SU-DHL-6 (cell line): ENCODE data around the gene ERBB4.

Source experiments
- H2AFZ ChIP-seq: fragments of 200-600 bp; sonication (generic); 2 replicates; pipeline ENCODE4 v1.6.1; 2014; ENCODE audit warnings: low read depth, mild to moderate bottlenecking, moderate library complexity, mixed read lengths, antibody characterized with exemption, low read length; ENCODE audit not compliant: severe bottlenecking
- H3F3A ChIP-seq: fragments of 200-600 bp; shearing (Covaris generic); 2 replicates; pipeline ENCODE4 v1.6.0; 2016; ENCODE audit warnings: antibody characterized with exemption, mild to moderate bottlenecking; ENCODE audit not compliant: insufficient read depth
- H3K27ac ChIP-seq: fragments of 200-600 bp; sonication (generic); 2 replicates; pipeline ENCODE4 v1.5.1; 2016; ENCODE audit warnings: low read depth, mild to moderate bottlenecking, low read length, moderate library complexity, mixed read lengths
- H3K27me3 ChIP-seq: fragments of 200-600 bp; sonication (generic), shearing (Covaris generic); 2 replicates; pipeline ENCODE4 v1.6.0; 2014; ENCODE audit warnings: mild to moderate bottlenecking, low read length
- H3K36me3 ChIP-seq: fragments of 200-600 bp; sonication (generic); 2 replicates; pipeline ENCODE4 v1.6.1; 2014; ENCODE audit warnings: mild to moderate bottlenecking, low read length, mixed read lengths
- H3K4me2 ChIP-seq: fragments of 300-600, 200-600 bp; shearing (Covaris generic), sonication (generic); 2 replicates; pipeline ENCODE4 v1.6.0; 2014; ENCODE audit warnings: low read length, low read depth, mild to moderate bottlenecking; ENCODE audit not compliant: poor library complexity, severe bottlenecking
- H3K4me3 ChIP-seq: fragments of 200-600 bp; sonication (generic); 2 replicates; pipeline ENCODE4 v1.5.1; 2014; ENCODE audit warnings: antibody characterized with exemption, low read length, mild to moderate bottlenecking, mixed read lengths; ENCODE audit not compliant: insufficient read depth, poor library complexity, severe bottlenecking
- H3K79me2 ChIP-seq: fragments of 200-600 bp; sonication (generic); 2 replicates; pipeline ENCODE4 v1.6.1; 2014; ENCODE audit warnings: mild to moderate bottlenecking, low read length, moderate library complexity; ENCODE audit not compliant: insufficient read depth
- H3K9ac ChIP-seq: fragments of 200-600 bp; sonication (generic); 2 replicates; pipeline ENCODE4 v1.7.0; 2014; ENCODE audit warnings: mild to moderate bottlenecking, low read length
- H3K9me2 ChIP-seq: fragments of 200-600 bp; sonication (generic); replicated peaks from 2 replicates; pipeline ENCODE4 v1.6.1; 2014; ENCODE audit warnings: low read length; ENCODE audit not compliant: insufficient read depth
- H3K9me3 ChIP-seq: fragments of 200-600 bp; sonication (generic); 2 replicates; pipeline ENCODE4 v1.6.1; 2014; ENCODE audit warnings: low read length, mixed read lengths; ENCODE audit not compliant: insufficient read depth
- H4K20me1 ChIP-seq: fragments of 200-600 bp; sonication (generic); 2 replicates; pipeline ENCODE4 v1.6.1; 2014; ENCODE audit warnings: low read depth, mild to moderate bottlenecking, antibody characterized with exemption, low read length, moderate library complexity, mixed read lengths
- CTCF ChIP-seq: fragments of 200-600 bp; sonication (generic); IDR thresholded peaks from one replicate; pipeline ENCODE4 v1.5.1; 2017; ENCODE audit warnings: antibody characterized with exemption, mild to moderate bottlenecking, low read length, moderate library complexity; ENCODE audit not compliant: insufficient read depth, poor library complexity, severe bottlenecking
- EZH2phosphoT487 ChIP-seq: fragments of 200-600 bp; sonication (generic), shearing (Covaris generic); conservative IDR thresholded peaks from 2 replicates; pipeline ENCODE4 v1.6.1; 2018; ENCODE audit warnings: mild to moderate bottlenecking, antibody characterized with exemption, low read length, moderate library complexity, mixed read lengths

Gene ERBB4

GRCh38 chr2:211923019-211923418 lies 615.6 kb downstream of the ERBB4 start:
- Histone ChIP-seq H3K79me2 (no peaks in the 10 kb centered on the region), H3K36me3 (no peaks in the 10 kb centered on the region), H2AFZ (no peak overlapping the region), H3K27ac (no peak overlapping the region), H3K9me2 (no peaks in the 10 kb centered on the region), H3K4me2 (no peak overlapping the region), H3K4me3 (no peak overlapping the region), H3K9ac (no peak overlapping the region), H3F3A (no peaks in the 10 kb centered on the region), H3K27me3 (no peaks in the 10 kb centered on the region), H4K20me1 (no peaks in the 10 kb centered on the region), H3K9me3 (no peaks in the 10 kb centered on the region)
- no peak for TF ChIP-seq CTCF
- TF ChIP-seq EZH2phosphoT487: no peak

GRCh38 chr2:211903961-211904360 lies 634.6 kb downstream of the ERBB4 start:
- H3K9me3 ChIP-seq: no peaks in the 10 kb centered on the region
- H3K4me2 ChIP-seq: no peak overlapping the region
- no peaks in the 10 kb centered on the region for H3K9me2 ChIP-seq
- H3K79me2 ChIP-seq: no peaks in the 10 kb centered on the region
- no peaks in the 10 kb centered on the region for H4K20me1 ChIP-seq
- no peaks in the 10 kb centered on the region for H3K36me3 ChIP-seq
- H3K27me3 ChIP-seq: no peaks in the 10 kb centered on the region
- H3K27ac ChIP-seq: no peak overlapping the region
- H3F3A ChIP-seq: no peaks in the 10 kb centered on the region
- TF ChIP-seq EZH2phosphoT487 (no peak), CTCF (no peak)
- no peak overlapping the region for H3K4me3 ChIP-seq
- H2AFZ ChIP-seq: no peak overlapping the region
- no peak overlapping the region for H3K9ac ChIP-seq

GRCh38 chr2:211901226-211901846 lies 637.3 kb downstream of the ERBB4 start:
- H4K20me1 ChIP-seq: no peaks in the 10 kb centered on the region
- no peak overlapping the region for H3K9ac ChIP-seq
- H3K27ac ChIP-seq: no peak overlapping the region
- H3K27me3 ChIP-seq: no peaks in the 10 kb centered on the region
- H3K4me2 ChIP-seq: no peak overlapping the region
- TF ChIP-seq CTCF (no peak), EZH2phosphoT487 (no peak)
- H3K4me3 ChIP-seq: no peak overlapping the region
- no peaks in the 10 kb centered on the region for H3K79me2 ChIP-seq
- no peaks in the 10 kb centered on the region for H3K9me3 ChIP-seq
- H3F3A ChIP-seq: no peaks in the 10 kb centered on the region
- no peak overlapping the region for H2AFZ ChIP-seq
- H3K36me3 ChIP-seq: no peaks in the 10 kb centered on the region
- H3K9me2 ChIP-seq: no peaks in the 10 kb centered on the region
